ENCODE data around the gene FHOD3.

Gene FHOD3

DNA sequence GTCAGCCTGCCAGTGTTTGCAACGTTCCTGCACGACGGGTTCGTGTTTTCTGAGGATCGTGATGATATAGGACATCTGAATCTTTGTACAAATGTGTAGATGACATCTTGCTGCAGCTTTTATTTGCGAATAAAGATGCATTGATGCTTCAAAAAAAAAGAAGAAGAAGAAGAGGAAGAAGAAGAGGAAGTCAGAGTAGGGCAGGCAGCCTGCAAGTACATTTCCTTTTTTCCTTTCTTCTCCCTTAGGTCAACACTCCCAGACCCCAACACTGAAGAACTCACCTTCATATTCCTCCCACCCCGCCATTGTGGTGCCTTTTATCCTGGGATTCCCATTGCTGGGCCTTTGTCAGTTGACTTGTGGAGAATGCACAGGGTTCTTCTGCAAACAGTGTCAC, 91.5 kb downstream of the FHOD3 start:
- no peaks in the 10 kb centered on the region for H4K20me1 ChIP-seq
- H3K4me2 ChIP-seq = peak overlapping the region; percentile 29; the same call in 1 of the 2 replicates
- peaks cover 18% of the 10 kb centered on the region for H3K4me1 ChIP-seq
- no peaks in the 10 kb centered on the region for H3K36me3 ChIP-seq
- no peak overlapping the region for H3K4me3 ChIP-seq
- no peak overlapping the region for H3K9ac ChIP-seq
- H3K27ac ChIP-seq = no peak overlapping the region
- H3K27me3 ChIP-seq = no peaks in the 10 kb centered on the region
- peaks cover 2% of the 10 kb centered on the region; the same call in 1 of the 2 replicates for H3K9me3 ChIP-seq
- TF ChIP-seq Cebpa-rat (IDR thresholded peaks at IDR 0.05) = no peak

DNA sequence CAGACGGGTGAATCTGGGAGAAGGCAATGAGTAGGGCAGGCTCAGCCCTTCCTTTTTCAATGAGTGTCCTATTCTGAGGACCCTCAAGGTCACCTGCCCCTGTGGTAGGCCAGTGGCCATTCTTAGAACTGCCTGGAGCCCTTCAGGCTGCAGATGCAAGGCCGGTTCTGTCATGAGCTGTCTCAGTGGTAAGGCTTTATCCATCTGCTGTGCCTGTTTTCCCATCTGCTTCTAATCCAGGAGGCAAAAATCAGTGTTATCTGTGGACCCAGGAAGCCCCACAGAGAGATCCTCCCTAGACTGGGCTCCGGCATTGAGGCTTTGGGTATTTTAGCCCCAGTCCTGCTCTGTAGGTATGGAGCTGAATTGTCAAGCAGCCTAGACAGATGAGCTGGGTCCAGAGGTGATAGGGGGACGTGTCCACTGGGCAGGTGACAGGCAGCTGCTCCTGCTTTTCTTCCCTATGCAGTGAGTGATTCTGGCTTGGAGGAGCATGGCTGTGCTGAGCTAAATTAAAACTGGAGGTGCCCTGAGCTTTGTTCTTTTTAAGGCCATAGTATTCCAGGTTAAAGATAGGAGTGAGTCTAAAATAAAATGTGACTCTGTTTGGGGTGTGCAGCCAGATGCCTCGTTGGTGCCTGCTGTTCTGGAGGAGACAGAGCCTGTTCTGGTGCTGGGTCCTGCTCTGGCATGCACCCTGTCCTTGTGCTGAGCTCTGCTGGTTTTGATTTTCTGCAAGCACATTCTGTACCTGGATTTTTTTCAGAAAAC, 92.5 kb downstream of the FHOD3 start:
- Histone ChIP-seq H3K9me3 (peaks cover 11% of the 10 kb centered on the region; the same call in 1 of the 2 replicates), H3K4me3 (no peak overlapping the region), H3K27me3 (no peaks in the 10 kb centered on the region), H3K36me3 (no peaks in the 10 kb centered on the region), H3K4me1 (peaks cover 18% of the 10 kb centered on the region), H4K20me1 (no peaks in the 10 kb centered on the region), H3K27ac (no peak overlapping the region), H3K9ac (no peak overlapping the region), H3K4me2 (peak overlapping the region; percentile 29; the same call in 1 of the 2 replicates)
- no peak for TF ChIP-seq Cebpa-rat (IDR thresholded peaks at IDR 0.05)

DNA sequence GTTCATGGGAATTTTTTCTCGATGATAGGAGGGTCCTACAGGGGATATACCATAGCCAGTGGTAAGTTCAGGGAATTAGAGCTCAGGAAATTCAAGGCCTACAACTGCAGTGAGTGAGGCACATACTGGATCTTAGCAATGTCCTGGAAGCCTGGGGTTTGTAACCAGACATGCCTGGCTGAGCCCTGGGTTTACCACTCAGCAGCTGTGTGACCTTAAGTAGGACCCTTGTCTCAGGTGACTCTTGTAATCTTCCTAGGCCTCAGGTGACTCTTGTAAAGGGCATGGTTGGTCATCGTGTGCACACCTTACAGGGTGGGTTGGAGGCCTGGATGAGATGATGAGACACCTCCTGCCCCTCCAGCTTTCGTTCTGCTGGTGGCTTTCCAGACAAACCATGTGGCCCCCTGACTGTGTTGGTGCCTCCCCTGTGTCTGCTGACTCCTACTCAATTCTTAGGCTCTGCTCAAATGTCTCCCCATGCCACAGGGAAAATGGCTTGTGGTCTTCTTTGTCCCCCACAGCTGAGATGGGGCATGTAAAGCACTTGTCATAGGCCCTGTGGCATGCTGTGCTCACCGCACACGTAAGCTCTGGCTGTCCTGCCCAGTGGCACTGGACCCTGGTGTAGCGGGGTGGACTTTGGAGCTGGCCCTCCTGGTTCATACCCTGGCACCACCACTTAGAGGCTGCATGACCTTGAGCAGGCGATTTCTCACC, 94.1 kb downstream of the FHOD3 start:
- no peak overlapping the region for H3K4me2 ChIP-seq
- H3K4me1 ChIP-seq = peaks cover 18% of the 10 kb centered on the region
- no peak overlapping the region for H3K4me3 ChIP-seq
- no peaks in the 10 kb centered on the region for H3K27me3 ChIP-seq
- H4K20me1 ChIP-seq = no peaks in the 10 kb centered on the region
- TF ChIP-seq Cebpa-rat (IDR thresholded peaks at IDR 0.05) = no peak
- H3K27ac ChIP-seq = no peak overlapping the region
- peaks cover 19% of the 10 kb centered on the region for H3K9me3 ChIP-seq
- H3K36me3 ChIP-seq = no peaks in the 10 kb centered on the region
- H3K9ac ChIP-seq = no peak overlapping the region

DNA sequence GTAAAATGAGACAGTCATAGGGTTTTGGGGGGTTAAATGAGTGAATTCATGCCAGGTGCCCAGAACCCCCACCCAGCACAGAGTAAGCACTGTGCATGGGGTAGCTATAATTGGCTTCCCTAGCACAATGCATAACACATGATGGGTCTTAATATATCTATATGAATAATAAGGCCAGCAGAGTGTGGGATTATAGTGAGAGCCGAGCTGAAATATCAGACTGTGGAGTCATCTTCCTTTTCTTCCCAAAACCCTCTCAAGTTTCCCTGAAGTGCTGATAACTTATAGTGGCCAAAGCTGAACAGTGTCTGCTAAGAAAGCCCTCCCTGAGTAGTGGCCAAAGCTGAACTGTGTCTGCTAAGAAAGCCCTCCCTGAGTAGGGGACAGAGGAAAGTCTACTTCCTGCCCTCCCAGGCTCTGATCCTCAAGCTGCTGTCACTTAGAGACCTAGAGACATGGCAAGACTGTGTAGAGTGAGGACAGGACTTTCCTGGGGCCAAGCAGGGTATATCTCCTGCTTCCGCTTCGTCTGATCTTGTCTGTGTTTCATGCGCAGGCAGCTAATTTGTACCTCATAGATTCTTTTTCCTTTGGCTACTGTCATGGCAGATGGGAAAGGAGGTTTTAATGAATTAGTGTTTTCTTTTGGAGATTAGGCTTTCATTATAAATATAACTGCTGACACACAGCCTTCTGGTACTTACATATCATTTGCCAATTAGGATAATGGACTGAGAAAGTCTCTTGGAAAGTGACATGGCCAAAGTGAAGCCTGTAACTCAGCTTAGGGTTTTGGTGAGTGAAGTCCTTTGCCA, 94.9 kb downstream of the FHOD3 start:
- no peaks in the 10 kb centered on the region for H3K27me3 ChIP-seq
- H3K9me3 ChIP-seq = peaks cover 19% of the 10 kb centered on the region
- H3K9ac ChIP-seq = no peak overlapping the region
- H4K20me1 ChIP-seq = no peaks in the 10 kb centered on the region
- TF ChIP-seq Cebpa-rat (IDR thresholded peaks at IDR 0.05) = no peak
- no peak overlapping the region for H3K4me3 ChIP-seq
- no peak overlapping the region for H3K4me2 ChIP-seq
- peaks cover 18% of the 10 kb centered on the region for H3K4me1 ChIP-seq
- H3K27ac ChIP-seq = no peak overlapping the region
- no peaks in the 10 kb centered on the region for H3K36me3 ChIP-seq

DNA sequence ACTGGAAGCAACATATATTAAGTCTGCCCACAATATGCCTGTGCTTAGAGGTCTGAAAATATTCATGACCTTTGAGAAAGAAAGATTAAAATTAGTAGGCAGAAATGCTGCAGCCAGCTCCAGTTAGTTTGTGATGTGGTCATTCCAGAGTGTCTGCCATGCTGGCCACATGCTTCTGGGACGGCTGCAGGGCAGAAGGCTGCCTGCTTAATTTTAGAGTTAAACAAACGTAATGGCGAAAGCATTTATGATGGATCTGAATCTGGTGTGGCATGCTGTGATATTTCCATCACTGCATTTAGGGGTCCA, 95.4 kb downstream of the FHOD3 start:
- no peak overlapping the region for H3K4me2 ChIP-seq
- H3K9ac ChIP-seq = no peak overlapping the region
- no peaks in the 10 kb centered on the region for H3K36me3 ChIP-seq
- H3K4me3 ChIP-seq = no peak overlapping the region
- no peaks in the 10 kb centered on the region for H3K27me3 ChIP-seq
- H3K27ac ChIP-seq = no peak overlapping the region
- H3K9me3 ChIP-seq = peaks cover 19% of the 10 kb centered on the region
- no peaks in the 10 kb centered on the region for H4K20me1 ChIP-seq
- H3K4me1 ChIP-seq = peaks cover 18% of the 10 kb centered on the region
- no peak for TF ChIP-seq Cebpa-rat (IDR thresholded peaks at IDR 0.05)

DNA sequence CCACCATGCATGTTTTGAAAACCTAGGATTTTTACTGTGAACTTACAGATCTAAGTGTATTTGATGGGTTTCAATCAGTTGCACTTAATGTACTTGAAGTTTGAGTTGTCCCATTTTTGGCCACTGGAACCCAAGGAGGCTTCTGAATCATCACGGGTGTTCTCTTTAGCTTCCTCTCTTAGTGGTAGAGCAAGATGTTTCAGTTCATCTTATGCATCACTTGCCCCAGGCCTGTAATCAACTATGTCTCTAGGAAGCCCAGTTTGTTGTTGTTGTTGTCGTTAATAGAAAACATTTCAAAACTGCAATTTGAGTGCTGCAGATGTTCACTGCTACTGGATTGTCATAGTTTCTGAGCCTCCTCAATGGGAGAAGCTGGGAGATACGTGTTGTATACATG, 97.0 kb downstream of the FHOD3 start:
- Histone ChIP-seq H3K36me3 (no peaks in the 10 kb centered on the region), H3K4me2 (no peak overlapping the region), H3K27me3 (no peaks in the 10 kb centered on the region), H3K9me3 (peaks cover 19% of the 10 kb centered on the region), H3K4me1 (peaks cover 7% of the 10 kb centered on the region), H3K27ac (no peak overlapping the region), H3K9ac (no peak overlapping the region), H3K4me3 (no peak overlapping the region), H4K20me1 (no peaks in the 10 kb centered on the region)
- TF ChIP-seq Cebpa-rat (IDR thresholded peaks at IDR 0.05) = no peak

DNA sequence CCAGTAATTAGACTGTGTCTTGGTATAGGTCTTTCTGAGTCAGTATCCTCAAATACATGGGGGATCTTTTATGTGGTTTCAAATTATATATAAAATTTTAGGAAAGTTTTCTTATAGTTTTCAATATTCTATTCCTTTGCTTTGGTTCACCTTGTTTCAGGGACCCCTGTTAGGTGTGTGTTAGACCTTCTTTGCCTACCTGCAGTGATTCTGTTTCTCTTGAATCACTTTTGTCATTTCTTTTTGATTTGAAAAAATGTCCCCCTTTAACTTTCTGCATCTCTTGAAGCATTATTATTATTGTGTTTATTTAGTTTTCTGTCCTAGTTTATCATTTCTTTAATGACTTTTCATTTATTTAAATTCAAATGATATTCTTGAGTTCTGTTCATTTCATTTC, 98.7 kb downstream of the FHOD3 start:
- no peaks in the 10 kb centered on the region for H3K4me1 ChIP-seq
- no peak overlapping the region for H3K4me2 ChIP-seq
- no peak for TF ChIP-seq Cebpa-rat (IDR thresholded peaks at IDR 0.05)
- H3K27me3 ChIP-seq = no peaks in the 10 kb centered on the region
- H3K4me3 ChIP-seq = no peak overlapping the region
- H3K9ac ChIP-seq = no peak overlapping the region
- H3K27ac ChIP-seq = no peak overlapping the region
- no peaks in the 10 kb centered on the region for H3K36me3 ChIP-seq
- H4K20me1 ChIP-seq = no peaks in the 10 kb centered on the region
- H3K9me3 ChIP-seq = peaks cover 19% of the 10 kb centered on the region

DNA sequence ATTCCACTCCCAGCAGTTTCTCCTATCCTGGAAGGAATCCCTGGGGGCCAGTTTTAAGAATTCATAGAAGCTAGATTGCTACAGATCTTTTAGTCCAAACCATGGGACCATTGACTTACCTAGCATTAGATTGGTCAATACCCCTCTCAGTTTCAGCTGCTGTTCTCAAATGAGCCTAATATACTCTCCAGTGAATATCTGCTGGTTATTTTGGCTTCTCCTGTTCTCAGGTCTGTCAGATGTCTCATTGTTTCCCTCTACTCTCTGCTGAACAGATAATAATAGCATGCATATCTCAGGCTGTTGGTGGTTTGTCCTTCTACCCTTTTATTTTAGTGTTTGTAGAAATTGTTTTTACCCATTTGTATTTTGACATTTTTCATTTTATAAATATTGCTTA, 99.5 kb downstream of the FHOD3 start:
- no peak for TF ChIP-seq Cebpa-rat (IDR thresholded peaks at IDR 0.05)
- Histone ChIP-seq H3K4me1 (no peaks in the 10 kb centered on the region), H3K27ac (no peak overlapping the region), H3K9me3 (peaks cover 19% of the 10 kb centered on the region), H3K36me3 (no peaks in the 10 kb centered on the region), H3K27me3 (no peaks in the 10 kb centered on the region), H4K20me1 (no peaks in the 10 kb centered on the region), H3K4me2 (no peak overlapping the region), H3K9ac (no peak overlapping the region), H3K4me3 (no peak overlapping the region)

DNA sequence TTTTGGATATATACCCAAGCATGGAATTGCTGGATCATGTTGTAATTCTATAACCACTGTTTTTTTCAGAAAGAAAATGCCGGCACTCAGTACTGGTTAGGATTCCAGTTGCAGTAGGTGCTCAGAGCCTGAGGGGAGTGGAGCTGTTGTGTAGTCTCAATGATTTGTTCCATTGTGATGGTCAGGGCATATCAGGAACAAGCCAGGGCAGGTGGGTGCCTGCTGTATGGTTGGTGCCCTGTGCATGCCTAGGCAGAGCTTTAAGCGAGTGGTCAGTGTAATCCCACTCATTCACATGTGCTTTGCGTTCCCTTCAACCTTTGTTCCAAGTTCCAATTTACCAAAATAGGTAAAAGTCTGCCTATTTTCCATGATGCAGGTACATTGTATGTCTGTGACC, 100.9 kb downstream of the FHOD3 start:
- Histone ChIP-seq H3K27ac (no peak overlapping the region), H3K4me2 (no peak overlapping the region)

DNA sequence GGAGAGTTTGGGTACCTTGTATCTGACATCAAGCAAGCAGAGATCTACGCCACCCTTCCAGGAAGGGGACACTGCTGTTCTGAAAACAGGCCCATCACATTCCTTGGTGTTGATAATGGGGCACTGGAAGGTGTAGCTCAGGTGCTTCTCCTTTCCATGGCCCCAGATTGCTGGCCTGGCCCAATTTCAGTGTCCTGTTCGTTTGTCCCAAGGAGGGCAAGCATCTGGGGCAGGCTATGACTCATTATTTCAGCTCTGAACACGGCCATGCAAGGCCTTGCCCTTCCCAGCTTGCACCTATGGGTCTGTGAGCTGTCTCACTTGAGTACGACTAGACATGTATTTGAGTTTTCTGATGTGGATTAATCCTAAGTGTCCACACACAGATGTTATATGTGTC, 101.5 kb downstream of the FHOD3 start:
- no peak overlapping the region for H3K4me3 ChIP-seq
- H3K27me3 ChIP-seq = no peaks in the 10 kb centered on the region
- H3K4me2 ChIP-seq = no peak overlapping the region
- H3K4me1 ChIP-seq = no peaks in the 10 kb centered on the region
- peaks cover 17% of the 10 kb centered on the region for H3K9me3 ChIP-seq
- H3K36me3 ChIP-seq = no peaks in the 10 kb centered on the region
- H4K20me1 ChIP-seq = no peaks in the 10 kb centered on the region
- no peak overlapping the region for H3K27ac ChIP-seq
- TF ChIP-seq Cebpa-rat (IDR thresholded peaks at IDR 0.05) = no peak
- H3K9ac ChIP-seq = no peak overlapping the region

More for the DNA sequence above, 100.9 kb downstream of the FHOD3 start:
- Histone ChIP-seq H3K9me3 (peaks cover 19% of the 10 kb centered on the region), H4K20me1 (no peaks in the 10 kb centered on the region), H3K36me3 (no peaks in the 10 kb centered on the region), H3K4me1 (no peaks in the 10 kb centered on the region), H3K27me3 (no peaks in the 10 kb centered on the region), H3K4me3 (no peak overlapping the region), H3K9ac (no peak overlapping the region)
- no peak for TF ChIP-seq Cebpa-rat (IDR thresholded peaks at IDR 0.05)

Data from BLaER1 (cell line).